ENCODE measurements around the gene NRCAM.

DNA sequence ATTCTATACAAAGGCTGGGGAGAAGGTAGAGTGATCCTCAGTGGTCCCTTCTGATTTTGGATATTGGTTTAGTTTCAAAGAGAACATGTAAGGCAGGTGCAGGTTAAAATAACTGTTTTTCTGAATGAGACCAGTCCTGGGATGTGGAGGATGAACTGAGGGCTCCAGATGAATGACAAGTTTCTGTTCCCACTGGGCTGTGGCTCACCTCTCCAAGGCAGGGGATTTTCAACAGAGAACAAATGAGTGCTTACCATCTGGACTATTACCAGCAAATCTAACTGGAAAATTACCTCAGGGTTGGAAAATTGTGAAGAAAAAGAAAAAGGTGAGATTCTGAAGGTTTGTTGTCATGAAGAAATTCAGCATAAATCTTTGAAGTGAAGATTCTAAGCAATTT, 334.1 kb downstream of the NRCAM start:
- TF ChIP-seq, protein P1, sequence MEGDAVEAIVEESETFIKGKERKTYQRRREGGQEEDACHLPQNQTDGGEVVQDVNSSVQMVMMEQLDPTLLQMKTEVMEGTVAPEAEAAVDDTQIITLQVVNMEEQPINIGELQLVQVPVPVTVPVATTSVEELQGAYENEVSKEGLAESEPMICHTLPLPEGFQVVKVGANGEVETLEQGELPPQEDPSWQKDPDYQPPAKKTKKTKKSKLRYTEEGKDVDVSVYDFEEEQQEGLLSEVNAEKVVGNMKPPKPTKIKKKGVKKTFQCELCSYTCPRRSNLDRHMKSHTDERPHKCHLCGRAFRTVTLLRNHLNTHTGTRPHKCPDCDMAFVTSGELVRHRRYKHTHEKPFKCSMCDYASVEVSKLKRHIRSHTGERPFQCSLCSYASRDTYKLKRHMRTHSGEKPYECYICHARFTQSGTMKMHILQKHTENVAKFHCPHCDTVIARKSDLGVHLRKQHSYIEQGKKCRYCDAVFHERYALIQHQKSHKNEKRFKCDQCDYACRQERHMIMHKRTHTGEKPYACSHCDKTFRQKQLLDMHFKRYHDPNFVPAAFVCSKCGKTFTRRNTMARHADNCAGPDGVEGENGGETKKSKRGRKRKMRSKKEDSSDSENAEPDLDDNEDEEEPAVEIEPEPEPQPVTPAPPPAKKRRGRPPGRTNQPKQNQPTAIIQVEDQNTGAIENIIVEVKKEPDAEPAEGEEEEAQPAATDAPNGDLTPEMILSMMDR (conservative IDR thresholded peaks at IDR 0.05 in 1 of 2, IDR thresholded peaks at IDR 0.05 in 1 of 2; ENCODE audit: extremely low read depth in 1 of 2, insufficient read depth in 1 of 2, low read depth in 1 of 2, low read length in 2 of 2): no peak
- TF ChIP-seq EZH2 (IDR thresholded peaks at IDR 0.05; ENCODE audit: borderline replicate concordance, low read length): no peak

All from mammary epithelial cell (primary cell).